OCI-LY1 (cell line): ENCODE measurements around the gene PARD3.

ENCODE experiments used
- H2AFZ ChIP-seq: fragments of 200-600 bp; sonication (generic), shearing (Covaris generic); 2 replicates; pipeline ENCODE4 v1.6.0; 2014; ENCODE audit warnings: antibody characterized with exemption, mild to moderate bottlenecking, low read length
- H3F3A ChIP-seq: fragments of 200-600 bp; sonication (generic), shearing (Covaris generic); 2 replicates; pipeline ENCODE4 v1.6.0; 2014; ENCODE audit warnings: mild to moderate bottlenecking, antibody characterized with exemption, low read length, moderate library complexity; ENCODE audit not compliant: insufficient read depth
- H3K27ac ChIP-seq: fragments of 200-600 bp; sonication (generic); 2 replicates; pipeline ENCODE4 v1.5.1; 2014; ENCODE audit warnings: low read length, mixed run types, mild to moderate bottlenecking, low read depth; ENCODE audit not compliant: poor library complexity, severe bottlenecking
- H3K27me3 ChIP-seq: fragments of 200-600 bp; sonication (generic); 2 replicates; pipeline ENCODE4 v1.6.0; 2014; ENCODE audit warnings: antibody characterized with exemption, mild to moderate bottlenecking, low read length, moderate library complexity; ENCODE audit not compliant: insufficient read depth
- H3K36me3 ChIP-seq: fragments of 200-600 bp; sonication (generic); 2 replicates; pipeline ENCODE4 v1.6.1; 2014; ENCODE audit warnings: mild to moderate bottlenecking, antibody characterized with exemption, low read length, moderate library complexity, mixed read lengths; ENCODE audit not compliant: insufficient read depth
- H3K4me1 ChIP-seq: fragments of 200-600 bp; sonication (generic); 2 replicates; pipeline ENCODE4 v1.5.1; 2014; ENCODE audit warnings: mild to moderate bottlenecking, low read length, moderate library complexity; ENCODE audit not compliant: insufficient read depth, severe bottlenecking
- H3K4me2 ChIP-seq: fragments of 200-600 bp; sonication (generic), shearing (Covaris generic); 2 replicates; pipeline ENCODE4 v1.6.1; 2014; ENCODE audit warnings: low read length
- H3K4me3 ChIP-seq: fragments of 200-600 bp; sonication (generic); 2 replicates; pipeline ENCODE4 v1.5.1; 2014; ENCODE audit warnings: low read length, low read depth, mild to moderate bottlenecking, mixed read lengths; ENCODE audit not compliant: poor library complexity, severe bottlenecking
- H3K79me2 ChIP-seq: fragments of 200-600 bp; shearing (Covaris generic); 2 replicates; pipeline ENCODE4 v1.6.1; 2016; ENCODE audit warnings: mixed run types, low read length, mixed read lengths; ENCODE audit not compliant: insufficient read depth
- H3K9ac ChIP-seq: fragments of 200-600 bp; sonication (generic), shearing (Covaris generic); 2 replicates; pipeline ENCODE4 v1.6.1; 2014; ENCODE audit warnings: mild to moderate bottlenecking, low read length, mixed read lengths
- H3K9me2 ChIP-seq: fragments of 200-600 bp; sonication (generic), shearing (Covaris generic); 2 replicates; pipeline ENCODE4 v1.6.1; 2014; ENCODE audit warnings: low read depth, mild to moderate bottlenecking, low read length, mixed read lengths
- H3K9me3 ChIP-seq: fragments of 200-600 bp; shearing (Covaris generic); 2 replicates; pipeline ENCODE4 v1.6.1; 2014; ENCODE audit warnings: low read length, mixed read lengths
- H4K20me1 ChIP-seq: fragments of 200-600 bp; sonication (generic), shearing (Covaris generic); 2 replicates; pipeline ENCODE4 v1.6.0; 2016; ENCODE audit warnings: mild to moderate bottlenecking, low read length; ENCODE audit not compliant: insufficient read depth
- EZH2 ChIP-seq: fragments of 200-600 bp; sonication (generic), shearing (Covaris generic); IDR thresholded peaks from 2 replicates; pipeline ENCODE4 v1.8.0; 2017; ENCODE audit warnings: borderline replicate concordance, mixed run types, mild to moderate bottlenecking, antibody characterized with exemption, low read length, moderate library complexity, mixed read lengths
- TF ChIP-seq, protein P1 (sequence below): fragments of 200-600 bp; sonication (generic), shearing (Covaris generic); IDR thresholded peaks from 2 replicates; pipeline ENCODE4 v1.5.1; 2017; ENCODE audit warnings: mild to moderate bottlenecking, antibody characterized with exemption, low read length, moderate library complexity, mixed read lengths

The PARD3 gene

DNA sequence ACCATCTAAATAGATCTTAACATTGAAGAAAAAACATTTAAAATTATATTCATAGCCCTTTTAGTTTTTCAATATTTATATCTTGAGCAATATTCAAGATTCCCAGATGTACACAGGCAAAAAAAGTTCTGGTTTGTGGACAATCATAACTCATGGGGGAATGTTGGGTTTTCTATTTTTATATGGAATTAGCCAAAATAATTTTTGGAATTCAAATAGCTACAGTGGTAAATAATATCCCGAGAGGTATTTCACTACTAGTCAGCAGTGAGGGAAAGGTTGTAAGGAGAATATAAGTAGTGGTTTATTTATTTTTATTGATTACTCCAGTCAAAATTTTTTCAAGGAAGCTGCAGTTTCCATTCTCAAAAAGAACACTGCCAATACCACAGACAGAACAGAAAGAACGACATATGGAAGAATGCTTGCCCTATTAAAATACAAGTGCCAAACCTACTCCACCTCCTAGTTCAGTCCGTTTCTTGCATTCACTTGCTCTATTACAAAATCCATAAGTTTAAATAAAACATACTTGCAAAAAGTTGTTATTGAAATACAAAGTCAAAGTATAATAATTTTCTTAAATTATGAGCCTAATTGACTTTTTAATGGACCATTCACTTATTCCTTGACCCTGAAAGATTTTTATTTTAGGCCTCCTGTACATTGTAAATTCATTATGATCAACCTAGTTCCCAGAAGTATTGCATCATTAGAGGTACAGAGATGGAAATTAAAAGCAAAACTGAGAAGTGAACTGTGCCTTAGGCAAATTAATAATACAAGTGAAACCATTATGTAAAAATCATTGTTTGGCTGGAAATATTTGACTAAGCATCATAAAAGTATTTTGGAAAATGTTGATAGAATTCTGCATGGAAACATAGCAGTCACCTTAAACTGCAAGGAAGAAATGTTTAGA is 533.2 kb downstream of the PARD3 start:
- Histone ChIP-seq H3K36me3 (no peaks in the 10 kb centered on the region), H2AFZ (no peak overlapping the region), H3K4me2 (no peak overlapping the region), H3K4me1 (no peaks in the 10 kb centered on the region), H3K4me3 (no peak overlapping the region), H3F3A (no peaks in the 10 kb centered on the region), H3K9ac (no peak overlapping the region), H3K27ac (no peak overlapping the region), H3K9me3 (no peaks in the 10 kb centered on the region), H3K27me3 (no peaks in the 10 kb centered on the region), H3K79me2 (no peaks in the 10 kb centered on the region), H3K9me2 (no peaks in the 10 kb centered on the region), H4K20me1 (no peaks in the 10 kb centered on the region)
- TF ChIP-seq, protein P1, sequence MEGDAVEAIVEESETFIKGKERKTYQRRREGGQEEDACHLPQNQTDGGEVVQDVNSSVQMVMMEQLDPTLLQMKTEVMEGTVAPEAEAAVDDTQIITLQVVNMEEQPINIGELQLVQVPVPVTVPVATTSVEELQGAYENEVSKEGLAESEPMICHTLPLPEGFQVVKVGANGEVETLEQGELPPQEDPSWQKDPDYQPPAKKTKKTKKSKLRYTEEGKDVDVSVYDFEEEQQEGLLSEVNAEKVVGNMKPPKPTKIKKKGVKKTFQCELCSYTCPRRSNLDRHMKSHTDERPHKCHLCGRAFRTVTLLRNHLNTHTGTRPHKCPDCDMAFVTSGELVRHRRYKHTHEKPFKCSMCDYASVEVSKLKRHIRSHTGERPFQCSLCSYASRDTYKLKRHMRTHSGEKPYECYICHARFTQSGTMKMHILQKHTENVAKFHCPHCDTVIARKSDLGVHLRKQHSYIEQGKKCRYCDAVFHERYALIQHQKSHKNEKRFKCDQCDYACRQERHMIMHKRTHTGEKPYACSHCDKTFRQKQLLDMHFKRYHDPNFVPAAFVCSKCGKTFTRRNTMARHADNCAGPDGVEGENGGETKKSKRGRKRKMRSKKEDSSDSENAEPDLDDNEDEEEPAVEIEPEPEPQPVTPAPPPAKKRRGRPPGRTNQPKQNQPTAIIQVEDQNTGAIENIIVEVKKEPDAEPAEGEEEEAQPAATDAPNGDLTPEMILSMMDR, result no peak

DNA sequence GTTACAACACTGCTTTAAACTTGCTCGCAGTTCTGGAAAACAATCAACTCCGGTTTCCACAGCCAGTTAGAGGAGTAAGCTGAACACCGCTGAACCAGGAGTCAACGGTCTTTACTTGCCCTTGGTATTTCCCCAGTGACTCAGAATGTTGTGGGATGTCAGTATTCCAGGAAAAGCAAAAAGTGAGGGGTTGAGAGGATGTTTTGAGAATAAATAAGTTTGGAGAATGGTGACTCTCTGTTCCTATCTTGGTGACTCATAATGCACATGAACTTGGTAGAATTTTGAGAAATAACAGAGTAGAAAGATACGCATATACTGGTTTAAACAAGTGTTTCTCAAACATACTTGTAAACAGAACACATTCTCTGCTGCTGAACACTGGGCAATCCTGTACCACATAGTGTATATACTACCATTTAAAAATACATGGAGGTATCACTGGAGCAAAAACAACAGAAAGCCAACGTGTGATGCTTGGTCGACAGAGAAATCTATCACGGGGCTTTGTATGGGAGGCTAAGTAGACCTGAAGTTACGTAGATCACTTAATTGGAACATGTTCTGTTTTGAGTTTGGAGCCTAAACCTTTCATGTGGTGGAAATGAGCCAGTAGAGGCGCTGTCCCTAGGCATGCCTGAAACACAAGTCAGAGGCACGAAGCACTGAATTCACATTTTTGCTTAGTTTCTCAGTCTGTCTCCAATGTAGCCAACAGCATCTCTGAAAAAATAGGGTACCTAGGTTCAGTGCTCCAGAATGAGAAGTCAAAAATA is 534.3 kb downstream of the PARD3 start:
- H3K9ac ChIP-seq, result no peak overlapping the region
- TF ChIP-seq, protein P1, result peak; percentile 31; the same call in 1 of the 2 replicates
- TF ChIP-seq EZH2, result no peak
- no peaks in the 10 kb centered on the region for H3K27me3 ChIP-seq
- no peaks in the 10 kb centered on the region for H3K9me3 ChIP-seq
- no peak overlapping the region for H3K4me3 ChIP-seq
- H3K36me3 ChIP-seq, result no peaks in the 10 kb centered on the region
- H3K79me2 ChIP-seq, result no peaks in the 10 kb centered on the region
- no peak overlapping the region for H3K4me2 ChIP-seq
- H3K4me1 ChIP-seq, result no peaks in the 10 kb centered on the region
- no peaks in the 10 kb centered on the region for H3F3A ChIP-seq
- H3K27ac ChIP-seq, result no peak overlapping the region
- no peak overlapping the region for H2AFZ ChIP-seq
- H4K20me1 ChIP-seq, result no peaks in the 10 kb centered on the region
- H3K9me2 ChIP-seq, result no peaks in the 10 kb centered on the region

DNA sequence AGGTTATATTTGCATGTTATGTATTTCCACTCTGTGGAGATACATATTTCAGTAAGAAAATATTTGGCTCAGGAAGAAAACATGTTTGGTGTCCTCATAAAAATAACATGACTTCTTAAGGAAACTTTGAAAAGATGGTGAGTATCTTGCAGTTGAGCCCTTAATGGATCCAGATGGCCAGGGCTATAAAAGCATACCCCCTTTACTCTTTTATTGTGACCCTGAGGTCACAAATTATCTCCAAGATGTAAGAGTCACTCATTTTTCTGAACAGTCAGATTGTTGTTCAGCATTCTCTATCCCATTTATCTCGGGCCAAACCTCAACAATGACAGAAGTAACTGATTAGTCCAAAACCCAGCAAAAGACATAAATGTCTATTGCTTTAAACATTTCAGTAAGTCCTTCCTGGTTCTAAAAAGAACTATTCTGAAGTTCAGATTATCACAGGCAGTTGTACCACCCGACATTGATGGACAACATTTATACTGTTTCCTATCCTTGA is 539.4 kb downstream of the PARD3 start:
- H3K27me3 ChIP-seq, result no peaks in the 10 kb centered on the region
- no peaks in the 10 kb centered on the region for H3F3A ChIP-seq
- H3K79me2 ChIP-seq, result no peaks in the 10 kb centered on the region
- no peaks in the 10 kb centered on the region for H3K9me2 ChIP-seq
- H3K27ac ChIP-seq, result no peak overlapping the region
- no peak overlapping the region for H3K4me2 ChIP-seq
- no peaks in the 10 kb centered on the region for H3K9me3 ChIP-seq
- no peak overlapping the region for H3K9ac ChIP-seq
- H4K20me1 ChIP-seq, result no peaks in the 10 kb centered on the region
- H3K36me3 ChIP-seq, result no peaks in the 10 kb centered on the region
- no peak overlapping the region for H3K4me3 ChIP-seq
- no peak overlapping the region for H2AFZ ChIP-seq
- no peaks in the 10 kb centered on the region for H3K4me1 ChIP-seq
- no peak for TF ChIP-seq EZH2
- TF ChIP-seq, protein P1, result no peak
